Smooth muscle cell of bladder (primary cell): ENCODE measurements around the gene RTKN2. TPM values are rescaled to one million over a fixed set of nuclear protein-coding genes. Genes with fewer than 3 reads are reported as not detected.

Experiments used
- total RNA-seq: library from RNA; depleted of rRNA; stranded (reverse); fragments of >200 nt; gene quantifications from 2 replicates; pipeline ENCODE4 v1.2.3, GENCODE V29; 2014

The RTKN2 gene
- total RNA-seq, result 0.83 and 1.00 TPM in 2 replicates

GRCh38 chr10:62268399-62269114 lies at the start of gene RTKN2:
Gene RTKN2, minus strand, starts transcription at chr10:62268844. Its CDS starts 234 bp downstream, at chr10:62268610.

Other genes with a start within 250 kb of the RTKN2 start
- 2.8 and 3.5 TPM in 2 replicates for gene ZNF365, start 105.5 kb upstream of the RTKN2 start, total RNA-seq